Cardiac fibroblast (primary cell): ENCODE data around the gene AGAP9.
"Not testable (repeated sequence)": the region's sequence is repeated elsewhere in the genome, so short reads cannot be mapped to it uniquely, and the experiment has no call there.

Experiments
- DNase-seq, 2 donors: peaks; one replicate each; pipeline versions ENCODE4 v3.0.0 to v3.0.0-alpha.2; 2010; ENCODE audit warnings: low read depth in 2 of 2
- H3K4me3 ChIP-seq, 2 donors: replicated peaks in 1 of 2; 1 replicate in 1 of 2; 2 replicates in 1 of 2; pipeline ENCODE4 v1.5.1; 2011; ENCODE audit warnings: low read depth in 2 of 2, low read length in 2 of 2, mild to moderate bottlenecking in 2 of 2, moderate library complexity in 1 of 2
- CTCF ChIP-seq: IDR thresholded peaks from one replicate; pipeline ENCODE4 v1.5.1; 2011; ENCODE audit warnings: low read depth, mild to moderate bottlenecking, low read length, inconsistent platforms

AGAP9 gene

GRCh38 chr10:47456079-47456785 lies 67.2 kb downstream of the AGAP9 start:
- no peak overlapping the region for H3K4me3 ChIP-seq
- no peak for TF ChIP-seq CTCF

DNA sequence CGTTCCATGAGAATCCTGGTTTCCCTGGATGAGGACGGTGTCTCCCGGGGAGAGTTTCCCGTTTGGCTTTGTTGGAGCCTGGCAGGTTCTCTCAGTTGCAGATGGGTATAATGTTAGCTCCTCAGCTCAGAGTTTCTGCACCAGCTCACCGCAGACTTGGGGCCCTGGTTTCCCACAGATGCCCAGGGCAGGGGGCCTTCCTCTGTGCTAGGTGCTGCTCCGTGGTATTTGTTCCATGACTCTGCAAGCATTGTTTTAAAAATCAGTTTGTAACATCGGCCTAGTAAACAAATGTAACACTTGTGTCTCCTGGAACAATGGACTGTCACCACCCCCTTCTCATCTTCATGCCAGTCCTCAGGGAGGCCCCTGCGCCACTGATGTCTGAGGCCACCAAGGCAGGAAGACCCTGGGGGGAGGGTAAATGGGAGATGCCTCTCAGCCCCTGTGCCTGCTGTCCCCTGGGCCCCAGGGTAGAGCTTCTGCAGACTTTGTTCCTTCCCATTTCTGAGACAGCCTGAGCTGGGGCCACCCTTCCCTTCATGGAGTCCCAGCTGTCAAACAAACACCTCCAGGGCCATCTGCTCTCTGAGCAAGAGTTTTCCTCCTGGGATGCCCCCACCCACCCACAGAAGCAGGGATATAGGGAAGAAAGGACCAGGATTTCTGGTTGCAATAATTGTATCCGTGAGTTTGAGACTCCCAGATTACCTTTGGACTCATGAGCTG lies 67.9 kb downstream of the AGAP9 start:
- not testable (repeated sequence) for H3K4me3 ChIP-seq

More at GRCh38 chr10:47456079-47456785, 67.2 kb downstream of the AGAP9 start:
- no peak for DNase-seq

GRCh38 chr10:47454780-47455058 lies 68.7 kb downstream of the AGAP9 start:
- no peak overlapping the region for H3K4me3 ChIP-seq
- TF ChIP-seq CTCF = no peak

More for the DNA sequence above, 67.9 kb downstream of the AGAP9 start:
- not testable (repeated sequence) for DNase-seq

GRCh38 chr10:47454008-47454779 lies 69.2 kb downstream of the AGAP9 start:
- DNase-seq = no peak
- no peak overlapping the region for H3K4me3 ChIP-seq
- no peak for TF ChIP-seq CTCF

More at GRCh38 chr10:47454780-47455058, 68.7 kb downstream of the AGAP9 start:
- DNase-seq = no peak

DNA sequence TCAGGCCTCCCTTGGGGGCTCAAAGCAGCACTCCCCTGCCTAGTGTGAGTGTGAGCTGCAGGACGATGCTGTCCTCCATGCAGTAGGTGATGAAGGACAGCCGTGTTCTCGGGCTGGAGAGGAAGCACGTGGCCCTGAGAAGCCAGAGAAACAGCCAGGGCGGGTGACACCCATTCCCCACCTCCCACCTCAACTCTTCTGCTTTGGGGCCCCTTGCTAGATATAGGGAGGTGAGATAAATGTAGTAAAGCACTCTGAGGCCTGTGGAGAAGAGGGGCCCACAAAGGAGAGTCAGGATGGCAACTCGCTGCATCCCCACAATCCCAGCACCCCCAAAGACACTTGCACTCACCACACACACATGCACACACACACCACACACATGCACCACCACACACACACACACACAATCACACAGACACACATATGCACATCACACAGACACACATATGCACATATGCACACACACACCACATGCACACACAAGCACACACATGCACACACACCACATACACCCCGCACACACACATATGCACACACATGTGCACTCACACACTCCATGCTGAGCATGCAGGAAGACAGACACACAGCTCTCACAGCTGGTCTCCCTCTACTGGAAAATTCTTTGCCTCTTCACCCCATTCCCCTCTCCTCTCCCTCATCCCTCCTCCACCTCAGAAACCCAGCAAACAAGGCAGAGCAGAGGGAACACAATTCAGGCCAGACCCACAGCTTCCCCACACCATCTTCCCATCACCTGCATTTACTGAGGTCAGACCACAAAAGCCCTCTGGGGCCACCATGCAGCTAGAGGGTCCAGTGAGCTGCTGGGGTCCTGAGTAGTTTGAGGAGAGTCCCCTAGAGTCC lies 70.1 kb downstream of the AGAP9 start:
- no peak overlapping the region for H3K4me3 ChIP-seq
- no peak for TF ChIP-seq CTCF
- no peak for DNase-seq

DNA sequence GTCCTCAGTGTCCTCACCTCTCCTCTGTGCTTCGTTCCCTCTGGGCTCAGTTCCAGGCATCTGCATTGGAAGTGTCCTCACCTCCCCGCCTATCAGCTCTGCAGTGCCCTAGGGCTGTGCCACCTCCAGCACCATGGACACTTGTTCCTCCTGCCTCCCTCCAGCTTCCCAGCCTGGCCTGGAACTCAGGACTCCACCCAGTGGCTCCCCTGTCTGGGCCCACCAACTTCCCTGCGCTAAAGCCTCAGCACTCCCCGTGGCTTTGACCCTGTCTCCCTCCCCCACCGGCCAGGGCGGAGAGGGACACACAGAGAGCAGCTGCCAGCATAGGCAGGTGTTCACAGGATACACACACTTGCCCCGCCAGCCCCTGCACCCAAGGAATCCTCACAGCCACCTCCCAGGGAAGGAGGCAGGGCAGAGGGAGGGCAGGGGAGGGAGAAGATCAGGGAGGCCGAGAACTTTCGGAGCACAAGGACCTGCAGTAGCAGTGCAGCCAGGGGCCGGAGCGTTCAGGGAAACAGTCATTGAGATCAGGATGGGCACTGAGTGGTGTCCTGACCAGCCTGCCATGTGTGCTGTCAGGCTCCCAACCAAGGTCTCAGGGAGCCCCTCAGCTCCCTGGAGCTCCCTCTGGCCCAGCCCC lies 70.8 kb downstream of the AGAP9 start:
- no peak for DNase-seq
- no peak for TF ChIP-seq CTCF
- no peak overlapping the region for H3K4me3 ChIP-seq
